Thyroid gland (tissue), 4 donors: ENCODE data around the gene CSPG4.
"Not testable (repeated sequence)": the region's sequence is repeated elsewhere in the genome, so short reads cannot be mapped to it uniquely, and the experiment has no call there.

ENCODE experiments used
- CTCF ChIP-seq, 6 experiments: fragments of 200-600 bp in 3 of 6; fragments of 450-650 bp in 3 of 6; sonication (generic) in 3 of 6; IDR thresholded peaks; one replicate each; pipeline ENCODE4 v1.5.1; 2016 to 2019; ENCODE audit warnings: antibody characterized with exemption in 6 of 6, mild to moderate bottlenecking in 2 of 6, inconsistent platforms in 1 of 6, moderate library complexity in 1 of 6
- POLR2A ChIP-seq, 2 donors: fragments of 450-650 bp; IDR thresholded peaks; one replicate each; pipeline ENCODE4 v1.6.1; 2017; ENCODE audit warnings: antibody characterized with exemption in 2 of 2, mild to moderate bottlenecking in 2 of 2, moderate library complexity in 1 of 2

GRCh38 chr15:75699517-75699916, 13.1 kb downstream of the CSPG4 start:
- not testable (repeated sequence) for TF ChIP-seq CTCF, POLR2A (IDR thresholded peaks at IDR 0.05)
